GM23338 (cell line): ENCODE measurements around the gene ZDHHC8. TPM values are rescaled to one million over a fixed set of nuclear protein-coding genes. Genes with fewer than 3 reads are reported as not detected.

Experiments used
- ATAC-seq: fragments of 200-7000 bp; cut with Tn5 transposase; 3 replicates; pipeline ENCODE4 v1.9.1; 2020
- DNase-seq: peaks from one replicate; pipeline ENCODE4 v3.0.0-alpha.2; 2015; ENCODE audit warnings: low spot score
- H2AFZ ChIP-seq: fragments of 200-600 bp; sonication (generic); 2 replicates; pipeline ENCODE4 v1.8.0; 2016; ENCODE audit warnings: antibody characterized with exemption, mild to moderate bottlenecking, moderate library complexity
- H3F3A ChIP-seq: fragments of 200-600 bp; sonication (generic); replicated peaks from 2 replicates; pipeline ENCODE4 v1.8.0; 2017; ENCODE audit warnings: antibody characterized with exemption, mixed run types, low read depth
- H3K27ac ChIP-seq: fragments of 200-600 bp; sonication (generic); 2 replicates; pipeline ENCODE4 v1.6.1; 2016; ENCODE audit warnings: low read depth
- H3K27me3 ChIP-seq: fragments of 200-600 bp; sonication (generic); 2 replicates; pipeline ENCODE4 v1.8.0; 2016; ENCODE audit warnings: mild to moderate bottlenecking, mixed run types, moderate library complexity; ENCODE audit not compliant: insufficient read depth
- H3K36me3 ChIP-seq: fragments of 200-600 bp; sonication (generic); 2 replicates; pipeline ENCODE4 v1.8.0; 2016; ENCODE audit warnings: mild to moderate bottlenecking; ENCODE audit not compliant: insufficient read depth
- H3K4me1 ChIP-seq: fragments of 200-600 bp; sonication (generic); 2 replicates; pipeline ENCODE4 v1.8.0; 2016; ENCODE audit warnings: mild to moderate bottlenecking, moderate library complexity; ENCODE audit not compliant: insufficient read depth
- H3K4me2 ChIP-seq: fragments of 200-600 bp; sonication (generic); 2 replicates; pipeline ENCODE4 v1.7.1; 2017; ENCODE audit warnings: mixed run types
- H3K4me3 ChIP-seq: fragments of 200-600 bp; sonication (generic); 2 replicates; pipeline ENCODE4 v1.6.1; 2016; ENCODE audit warnings: mixed run types
- H3K79me2 ChIP-seq: fragments of 200-600 bp; sonication (generic); replicated peaks from 2 replicates; pipeline ENCODE4 v1.8.0; 2017; ENCODE audit warnings: mild to moderate bottlenecking; ENCODE audit not compliant: insufficient read depth
- H3K9me2 ChIP-seq: fragments of 200-600 bp; sonication (generic); 2 replicates; pipeline ENCODE4 v1.8.0; 2017; ENCODE audit not compliant: insufficient read depth
- H4K20me1 ChIP-seq: fragments of 200-600 bp; sonication (generic); replicated peaks from 2 replicates; pipeline ENCODE4 v1.8.0; 2017; ENCODE audit warnings: mild to moderate bottlenecking; ENCODE audit not compliant: insufficient read depth
- H3K27ac Mint-ChIP-seq: 2 replicates; pipeline ENCODE4 v1.8.0; 2020; ENCODE audit warnings: inconsistent platforms, mild to moderate bottlenecking, moderate library complexity, mixed read lengths
- H3K27me3 Mint-ChIP-seq: 3 replicates; pipeline ENCODE4 v1.8.0; 2022; ENCODE audit warnings: low read depth, mild to moderate bottlenecking, moderate library complexity, mixed read lengths, inconsistent platforms; ENCODE audit not compliant: insufficient read depth, poor library complexity
- H3K36me3 Mint-ChIP-seq: 3 replicates; pipeline ENCODE4 v1.8.0; 2021; ENCODE audit warnings: low read depth, mild to moderate bottlenecking, inconsistent platforms, moderate library complexity, mixed read lengths
- H3K4me1 Mint-ChIP-seq: 3 replicates; pipeline ENCODE4 v1.8.0; 2020; ENCODE audit warnings: mild to moderate bottlenecking, inconsistent platforms, mixed read lengths
- H3K4me3 Mint-ChIP-seq: 3 replicates; pipeline ENCODE4 v1.8.0; 2021; ENCODE audit warnings: moderate library complexity, mild to moderate bottlenecking, inconsistent platforms, mixed read lengths
- H3K9me3 Mint-ChIP-seq: 3 replicates; pipeline ENCODE4 v1.8.0; 2020; ENCODE audit warnings: moderate library complexity, mild to moderate bottlenecking, inconsistent platforms, mixed read lengths
- CREB1 ChIP-seq: fragments of 250-450 bp; sonication (Bioruptor Pico); IDR thresholded peaks from 2 replicates; pipeline ENCODE4 v1.5.0; 2020; ENCODE audit warnings: low read depth, mild to moderate bottlenecking, moderate library complexity
- CTCF ChIP-seq, 2 experiments: fragments of 200-600 bp in 1 of 2; sonication (generic) in 1 of 2; conservative IDR thresholded peaks; 2 replicates each; pipeline versions ENCODE4 v1.5.1 to v1.6.1; 2016 to 2017; ENCODE audit warnings: antibody characterized with exemption in 2 of 2, low read depth in 2 of 2, mild to moderate bottlenecking in 2 of 2, moderate library complexity in 1 of 2
- EZH2 ChIP-seq: fragments of 200-600 bp; sonication (generic); IDR thresholded peaks from one replicate; pipeline ENCODE4 v1.8.0; 2017; ENCODE audit warnings: antibody characterized with exemption, mild to moderate bottlenecking, low read depth; ENCODE audit not compliant: unreplicated experiment
- EZH2phosphoT487 ChIP-seq: fragments of 200-600 bp; sonication (generic); IDR thresholded peaks from one replicate; pipeline ENCODE4 v1.8.1; 2018; ENCODE audit warnings: antibody characterized with exemption; ENCODE audit not compliant: unreplicated experiment
- JUNB ChIP-seq: IDR thresholded peaks from one replicate; pipeline ENCODE4 v1.6.1; 2016; ENCODE audit warnings: antibody characterized with exemption; ENCODE audit not compliant: unreplicated experiment
- NANOG ChIP-seq: IDR thresholded peaks from 2 replicates; pipeline ENCODE4 v1.6.1; 2016; ENCODE audit warnings: antibody characterized with exemption, borderline replicate concordance
- POLR2AphosphoS5 ChIP-seq: IDR thresholded peaks from 2 replicates; pipeline ENCODE4 v1.6.1; 2016; ENCODE audit warnings: antibody characterized with exemption, low read depth
- STAT1 ChIP-seq: IDR thresholded peaks from one replicate; pipeline ENCODE4 v1.6.1; 2016; ENCODE audit warnings: antibody characterized with exemption; ENCODE audit not compliant: unreplicated experiment
- ZNF114 ChIP-seq: fragments of 250-450 bp; sonication (Bioruptor Pico); IDR thresholded peaks from 2 replicates; pipeline ENCODE4 v1.5.0; 2020; ENCODE audit warnings: mild to moderate bottlenecking, moderate library complexity
- ZNF331 ChIP-seq: fragments of 250-450 bp; sonication (Bioruptor Pico); IDR thresholded peaks from 2 replicates; pipeline ENCODE4 v1.5.0; 2020; ENCODE audit warnings: low read depth, mild to moderate bottlenecking, moderate library complexity
- polyA plus RNA-seq: library from polyadenylated mRNA; unstranded; fragments of >200 nt; fragmentation: Nextera tagmentation; extraction: Ambion mirVana; gene quantifications from 2 replicates; pipeline ENCODE4 v1.2.1, GENCODE V29; 2016
- total RNA-seq: library from RNA; depleted of rRNA; stranded (reverse); fragments of >200 nt; shearing (Covaris generic); gene quantifications from 2 replicates; pipeline ENCODE4 v1.2.3, GENCODE V29; 2014
- TF ChIP-seq, protein P1 (sequence below): IDR thresholded peaks from one replicate; pipeline ENCODE4 v1.6.1; 2018; ENCODE audit warnings: antibody characterized with exemption; ENCODE audit not compliant: unreplicated experiment
- TF ChIP-seq, protein P2 (sequence below): IDR thresholded peaks from 2 replicates; pipeline ENCODE4 v1.6.1; 2016; ENCODE audit warnings: antibody characterized with exemption
- TF ChIP-seq, protein P3 (sequence below): fragments of 250-450 bp; sonication (Bioruptor Pico); IDR thresholded peaks from 2 replicates; pipeline ENCODE4 v1.5.0; 2020; ENCODE audit warnings: mild to moderate bottlenecking, moderate library complexity

The ZDHHC8 gene
- total and polyA plus RNA-seq, 2 experiments from 2014 or later: 13.7 to 47.6 TPM

DNA sequence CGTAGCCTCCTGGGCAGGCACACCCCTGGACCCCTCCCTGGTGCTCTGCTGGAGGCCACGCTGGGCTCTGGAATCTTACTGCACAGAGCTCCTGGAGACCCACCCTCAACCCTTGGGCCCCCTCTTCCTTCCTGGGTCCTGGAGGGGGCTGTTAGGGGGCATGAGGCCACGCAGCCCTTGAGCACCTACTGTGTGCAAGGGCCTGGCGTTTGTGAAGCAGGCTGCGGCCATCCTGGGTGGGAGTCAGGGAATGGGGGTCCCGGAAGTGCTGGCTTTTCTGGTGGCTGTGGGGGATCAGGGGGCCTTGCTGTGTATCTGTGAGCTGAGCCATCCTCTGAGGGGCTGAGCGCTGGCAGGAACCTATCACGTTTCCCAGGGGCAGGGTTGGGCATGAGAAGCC is 60.2 kb downstream of the ZDHHC8 start:
- Mint-ChIP-seq H3K9me3 (no peaks in the 10 kb centered on the region), H3K4me1 (peaks cover under 1% of the 10 kb centered on the region; the same call in 2 of the 3 replicates), H3K27me3 (peaks cover 6% of the 10 kb centered on the region), H3K27ac (no peak overlapping the region), H3K36me3 (no peaks in the 10 kb centered on the region), H3K4me3 (no peak overlapping the region)
- ATAC-seq (no peak), DNase-seq (no peak)
- no peaks in the 10 kb centered on the region for H3F3A ChIP-seq
- H3K4me1 ChIP-seq: no peaks in the 10 kb centered on the region
- no peak overlapping the region for H2AFZ ChIP-seq
- no peak overlapping the region for H3K27ac ChIP-seq
- no peaks in the 10 kb centered on the region for H3K36me3 ChIP-seq
- no peaks in the 10 kb centered on the region for H3K79me2 ChIP-seq
- no peaks in the 10 kb centered on the region for H3K27me3 ChIP-seq
- TF ChIP-seq POLR2AphosphoS5: no peak
- TF ChIP-seq CREB1 (CRISPR knock-in tag): no peak
- TF ChIP-seq CTCF (conservative IDR thresholded peaks at IDR 0.05; ENCODE audit: low read depth in 2 of 2): no peak
- TF ChIP-seq EZH2phosphoT487: no peak
- no peak for TF ChIP-seq STAT1
- no peak for TF ChIP-seq NANOG
- no peak for TF ChIP-seq ZNF114 (CRISPR knock-in tag)
- TF ChIP-seq ZNF331 (CRISPR knock-in tag): no peak
- TF ChIP-seq, protein P1, sequence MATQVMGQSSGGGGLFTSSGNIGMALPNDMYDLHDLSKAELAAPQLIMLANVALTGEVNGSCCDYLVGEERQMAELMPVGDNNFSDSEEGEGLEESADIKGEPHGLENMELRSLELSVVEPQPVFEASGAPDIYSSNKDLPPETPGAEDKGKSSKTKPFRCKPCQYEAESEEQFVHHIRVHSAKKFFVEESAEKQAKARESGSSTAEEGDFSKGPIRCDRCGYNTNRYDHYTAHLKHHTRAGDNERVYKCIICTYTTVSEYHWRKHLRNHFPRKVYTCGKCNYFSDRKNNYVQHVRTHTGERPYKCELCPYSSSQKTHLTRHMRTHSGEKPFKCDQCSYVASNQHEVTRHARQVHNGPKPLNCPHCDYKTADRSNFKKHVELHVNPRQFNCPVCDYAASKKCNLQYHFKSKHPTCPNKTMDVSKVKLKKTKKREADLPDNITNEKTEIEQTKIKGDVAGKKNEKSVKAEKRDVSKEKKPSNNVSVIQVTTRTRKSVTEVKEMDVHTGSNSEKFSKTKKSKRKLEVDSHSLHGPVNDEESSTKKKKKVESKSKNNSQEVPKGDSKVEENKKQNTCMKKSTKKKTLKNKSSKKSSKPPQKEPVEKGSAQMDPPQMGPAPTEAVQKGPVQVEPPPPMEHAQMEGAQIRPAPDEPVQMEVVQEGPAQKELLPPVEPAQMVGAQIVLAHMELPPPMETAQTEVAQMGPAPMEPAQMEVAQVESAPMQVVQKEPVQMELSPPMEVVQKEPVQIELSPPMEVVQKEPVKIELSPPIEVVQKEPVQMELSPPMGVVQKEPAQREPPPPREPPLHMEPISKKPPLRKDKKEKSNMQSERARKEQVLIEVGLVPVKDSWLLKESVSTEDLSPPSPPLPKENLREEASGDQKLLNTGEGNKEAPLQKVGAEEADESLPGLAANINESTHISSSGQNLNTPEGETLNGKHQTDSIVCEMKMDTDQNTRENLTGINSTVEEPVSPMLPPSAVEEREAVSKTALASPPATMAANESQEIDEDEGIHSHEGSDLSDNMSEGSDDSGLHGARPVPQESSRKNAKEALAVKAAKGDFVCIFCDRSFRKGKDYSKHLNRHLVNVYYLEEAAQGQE: no peak
- no peak for TF ChIP-seq EZH2
- TF ChIP-seq, protein P2, sequence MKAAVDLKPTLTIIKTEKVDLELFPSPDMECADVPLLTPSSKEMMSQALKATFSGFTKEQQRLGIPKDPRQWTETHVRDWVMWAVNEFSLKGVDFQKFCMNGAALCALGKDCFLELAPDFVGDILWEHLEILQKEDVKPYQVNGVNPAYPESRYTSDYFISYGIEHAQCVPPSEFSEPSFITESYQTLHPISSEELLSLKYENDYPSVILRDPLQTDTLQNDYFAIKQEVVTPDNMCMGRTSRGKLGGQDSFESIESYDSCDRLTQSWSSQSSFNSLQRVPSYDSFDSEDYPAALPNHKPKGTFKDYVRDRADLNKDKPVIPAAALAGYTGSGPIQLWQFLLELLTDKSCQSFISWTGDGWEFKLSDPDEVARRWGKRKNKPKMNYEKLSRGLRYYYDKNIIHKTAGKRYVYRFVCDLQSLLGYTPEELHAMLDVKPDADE: no peak
- TF ChIP-seq, protein P3, sequence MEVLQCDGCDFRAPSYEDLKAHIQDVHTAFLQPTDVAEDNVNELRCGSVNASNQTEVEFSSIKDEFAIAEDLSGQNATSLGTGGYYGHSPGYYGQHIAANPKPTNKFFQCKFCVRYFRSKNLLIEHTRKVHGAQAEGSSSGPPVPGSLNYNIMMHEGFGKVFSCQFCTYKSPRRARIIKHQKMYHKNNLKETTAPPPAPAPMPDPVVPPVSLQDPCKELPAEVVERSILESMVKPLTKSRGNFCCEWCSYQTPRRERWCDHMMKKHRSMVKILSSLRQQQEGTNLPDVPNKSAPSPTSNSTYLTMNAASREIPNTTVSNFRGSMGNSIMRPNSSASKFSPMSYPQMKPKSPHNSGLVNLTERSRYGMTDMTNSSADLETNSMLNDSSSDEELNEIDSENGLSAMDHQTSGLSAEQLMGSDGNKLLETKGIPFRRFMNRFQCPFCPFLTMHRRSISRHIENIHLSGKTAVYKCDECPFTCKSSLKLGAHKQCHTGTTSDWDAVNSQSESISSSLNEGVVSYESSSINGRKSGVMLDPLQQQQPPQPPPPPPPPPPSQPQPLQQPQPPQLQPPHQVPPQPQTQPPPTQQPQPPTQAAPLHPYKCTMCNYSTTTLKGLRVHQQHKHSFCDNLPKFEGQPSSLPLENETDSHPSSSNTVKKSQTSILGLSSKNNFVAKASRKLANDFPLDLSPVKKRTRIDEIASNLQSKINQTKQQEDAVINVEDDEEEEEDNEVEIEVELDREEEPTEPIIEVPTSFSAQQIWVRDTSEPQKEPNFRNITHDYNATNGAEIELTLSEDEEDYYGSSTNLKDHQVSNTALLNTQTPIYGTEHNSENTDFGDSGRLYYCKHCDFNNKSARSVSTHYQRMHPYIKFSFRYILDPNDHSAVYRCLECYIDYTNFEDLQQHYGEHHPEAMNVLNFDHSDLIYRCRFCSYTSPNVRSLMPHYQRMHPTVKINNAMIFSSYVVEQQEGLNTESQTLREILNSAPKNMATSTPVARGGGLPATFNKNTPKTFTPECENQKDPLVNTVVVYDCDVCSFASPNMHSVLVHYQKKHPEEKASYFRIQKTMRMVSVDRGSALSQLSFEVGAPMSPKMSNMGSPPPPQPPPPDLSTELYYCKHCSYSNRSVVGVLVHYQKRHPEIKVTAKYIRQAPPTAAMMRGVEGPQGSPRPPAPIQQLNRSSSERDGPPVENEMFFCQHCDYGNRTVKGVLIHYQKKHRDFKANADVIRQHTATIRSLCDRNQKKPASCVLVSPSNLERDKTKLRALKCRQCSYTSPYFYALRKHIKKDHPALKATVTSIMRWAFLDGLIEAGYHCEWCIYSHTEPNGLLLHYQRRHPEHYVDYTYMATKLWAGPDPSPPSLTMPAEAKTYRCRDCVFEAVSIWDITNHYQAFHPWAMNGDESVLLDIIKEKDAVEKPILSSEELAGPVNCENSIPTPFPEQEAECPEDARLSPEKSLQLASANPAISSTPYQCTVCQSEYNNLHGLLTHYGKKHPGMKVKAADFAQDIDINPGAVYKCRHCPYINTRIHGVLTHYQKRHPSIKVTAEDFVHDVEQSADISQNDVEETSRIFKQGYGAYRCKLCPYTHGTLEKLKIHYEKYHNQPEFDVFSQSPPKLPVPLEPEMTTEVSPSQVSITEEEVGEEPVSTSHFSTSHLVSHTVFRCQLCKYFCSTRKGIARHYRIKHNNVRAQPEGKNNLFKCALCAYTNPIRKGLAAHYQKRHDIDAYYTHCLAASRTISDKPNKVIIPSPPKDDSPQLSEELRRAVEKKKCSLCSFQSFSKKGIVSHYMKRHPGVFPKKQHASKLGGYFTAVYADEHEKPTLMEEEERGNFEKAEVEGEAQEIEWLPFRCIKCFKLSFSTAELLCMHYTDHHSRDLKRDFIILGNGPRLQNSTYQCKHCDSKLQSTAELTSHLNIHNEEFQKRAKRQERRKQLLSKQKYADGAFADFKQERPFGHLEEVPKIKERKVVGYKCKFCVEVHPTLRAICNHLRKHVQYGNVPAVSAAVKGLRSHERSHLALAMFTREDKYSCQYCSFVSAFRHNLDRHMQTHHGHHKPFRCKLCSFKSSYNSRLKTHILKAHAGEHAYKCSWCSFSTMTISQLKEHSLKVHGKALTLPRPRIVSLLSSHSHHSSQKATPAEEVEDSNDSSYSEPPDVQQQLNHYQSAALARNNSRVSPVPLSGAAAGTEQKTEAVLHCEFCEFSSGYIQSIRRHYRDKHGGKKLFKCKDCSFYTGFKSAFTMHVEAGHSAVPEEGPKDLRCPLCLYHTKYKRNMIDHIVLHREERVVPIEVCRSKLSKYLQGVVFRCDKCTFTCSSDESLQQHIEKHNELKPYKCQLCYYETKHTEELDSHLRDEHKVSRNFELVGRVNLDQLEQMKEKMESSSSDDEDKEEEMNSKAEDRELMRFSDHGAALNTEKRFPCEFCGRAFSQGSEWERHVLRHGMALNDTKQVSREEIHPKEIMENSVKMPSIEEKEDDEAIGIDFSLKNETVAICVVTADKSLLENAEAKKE (CRISPR knock-in tag): no peak
- no peak for TF ChIP-seq JUNB
- no peaks in the 10 kb centered on the region for H3K9me2 ChIP-seq
- H3K4me2 ChIP-seq: no peak overlapping the region
- H3K4me3 ChIP-seq: no peak overlapping the region
- H4K20me1 ChIP-seq: no peaks in the 10 kb centered on the region
